Thymus (tissue), 11 donors: ENCODE data around the gene OR9Q1. TPM values are rescaled to one million over a fixed set of nuclear protein-coding genes. Genes with fewer than 3 reads are reported as not detected.
"Not testable (repeated sequence)": the region's sequence is repeated elsewhere in the genome, so short reads cannot be mapped to it uniquely, and the experiment has no call there.

Experiments
- DNase-seq, 9 donors: peaks; one replicate each; pipeline ENCODE4 v3.0.0-alpha.2; 2013; ENCODE audit warnings: low spot score in 9 of 9, low read depth in 6 of 9, missing footprints in 1 of 9
- H3K27ac ChIP-seq, 2 donors: one replicate each; pipeline ENCODE4 v1.5.1; 2013; ENCODE audit warnings: control low read depth in 1 of 2, low read depth in 1 of 2, low read length in 1 of 2, mild to moderate bottlenecking in 1 of 2, moderate library complexity in 1 of 2
- H3K27me3 ChIP-seq, 2 donors: one replicate each; pipeline ENCODE4 v1.5.1; 2013; ENCODE audit warnings: low read length in 1 of 2; ENCODE audit not compliant: control insufficient read depth in 2 of 2, insufficient read depth in 1 of 2
- H3K36me3 ChIP-seq, 2 donors: one replicate each; pipeline ENCODE4 v1.5.1; 2013; ENCODE audit warnings: low read length in 1 of 2, mild to moderate bottlenecking in 1 of 2, moderate library complexity in 1 of 2; ENCODE audit not compliant: control insufficient read depth in 2 of 2, insufficient read depth in 2 of 2
- H3K4me1 ChIP-seq, 2 donors: one replicate each; pipeline ENCODE4 v1.5.1; 2013; ENCODE audit warnings: low read length in 2 of 2; ENCODE audit not compliant: control insufficient read depth in 2 of 2, insufficient read depth in 2 of 2
- H3K4me3 ChIP-seq, 2 donors: one replicate each; pipeline ENCODE4 v1.5.1; 2013; ENCODE audit warnings: low read length in 2 of 2, control low read depth in 1 of 2, mild to moderate bottlenecking in 1 of 2
- H3K9me3 ChIP-seq, 2 donors: one replicate each; pipeline ENCODE4 v1.5.1; 2013; ENCODE audit warnings: low read length in 1 of 2, mild to moderate bottlenecking in 1 of 2; ENCODE audit not compliant: control insufficient read depth in 2 of 2, insufficient read depth in 1 of 2
- WGBS: extraction: QIAGEN DNeasy Blood & Tissue Kit; methylation state at CpG from one replicate; pipeline ENCODE4 v1.1.7; 2013; 5-methylcytosine and 5-hydroxymethylcytosine counted together
- polyA plus RNA-seq: library from polyadenylated mRNA; stranded (reverse); fragments of 200-250 nt; gene quantifications from one replicate; pipeline ENCODE4 v1.2.3, GENCODE V29; 2013
- total RNA-seq: library from RNA; stranded (reverse); fragments of 120-200 nt; gene quantifications from one replicate; pipeline ENCODE4 v1.2.4, GENCODE V29; 2013
- donor health status: healthy.

OR9Q1 gene
- total and polyA plus RNA-seq, 2 donors, result 0.05 TPM; not detected in 1

GRCh38 chr11:58186938-58187337 is 163.3 kb downstream of the OR9Q1 start:
- Histone ChIP-seq H3K27ac (no peak overlapping the region), H3K9me3 (no peaks in the 10 kb centered on the region)
- WGBS, result 95% methylated on average over 4 of the region's 4 CpGs

GRCh38 chr11:58188770-58189169 is 165.1 kb downstream of the OR9Q1 start, which contains the start of gene OR9Q2:
OR9Q2 (plus strand) TSS chr11:58189070; CDS start chr11:58190491, 1,421 bp downstream.
- H3K4me1 ChIP-seq, result no peaks in the 10 kb centered on the region
- H3K27me3 ChIP-seq, result no peaks in the 10 kb centered on the region
- 90% methylated on average over 2 of the region's 2 CpGs for WGBS
- no peaks in the 10 kb centered on the region for H3K9me3 ChIP-seq
- H3K36me3 ChIP-seq, result no peaks in the 10 kb centered on the region
- no peak within 1 kb of the TSS for H3K4me3 ChIP-seq
- H3K27ac ChIP-seq, result no peak within 1 kb of the TSS
- no peak for DNase-seq

More at GRCh38 chr11:58186938-58187337, 163.3 kb downstream of the OR9Q1 start:
- no peaks in the 10 kb centered on the region for H3K4me1 ChIP-seq
- H3K4me3 ChIP-seq, result no peak overlapping the region
- H3K27me3 ChIP-seq, result no peaks in the 10 kb centered on the region
- DNase-seq, result no peak
- no peaks in the 10 kb centered on the region for H3K36me3 ChIP-seq

- no peak overlapping the region for H3K4me3 ChIP-seq
- H3K27me3 ChIP-seq, result no peaks in the 10 kb centered on the region
- DNase-seq, result no peak
- WGBS, result 89% methylated on average over 3 of the region's 3 CpGs
- no peaks in the 10 kb centered on the region for H3K4me1 ChIP-seq
- H3K27ac ChIP-seq, result no peak overlapping the region
- no peaks in the 10 kb centered on the region for H3K36me3 ChIP-seq
- no peaks in the 10 kb centered on the region for H3K9me3 ChIP-seq
Observed at GRCh38 chr11:58192229-58192628, 168.5 kb downstream of the OR9Q1 start.

- Histone ChIP-seq H3K27me3 (no peaks in the 10 kb centered on the region), H3K4me3 (no peak overlapping the region), H3K27ac (no peak overlapping the region), H3K36me3 (no peaks in the 10 kb centered on the region), H3K4me1 (no peaks in the 10 kb centered on the region), H3K9me3 (no peaks in the 10 kb centered on the region)
- no peak for DNase-seq
Observed at GRCh38 chr11:58193391-58193790, 169.7 kb downstream of the OR9Q1 start.

GRCh38 chr11:58195939-58196338 is 172.3 kb downstream of the OR9Q1 start:
- no peak for DNase-seq
- no peaks in the 10 kb centered on the region for H3K27me3 ChIP-seq
- H3K27ac ChIP-seq, result no peak overlapping the region
- H3K9me3 ChIP-seq, result no peaks in the 10 kb centered on the region
- H3K4me1 ChIP-seq, result no peaks in the 10 kb centered on the region
- no peak overlapping the region for H3K4me3 ChIP-seq
- H3K36me3 ChIP-seq, result no peaks in the 10 kb centered on the region
- WGBS, result 96% methylated on average over 2 of the region's 2 CpGs

- no peaks in the 10 kb centered on the region for H3K36me3 ChIP-seq
- H3K4me3 ChIP-seq, result no peak overlapping the region
- 84% methylated on average over 1 of the region's 1 CpG for WGBS
- DNase-seq, result no peak
- no peaks in the 10 kb centered on the region for H3K4me1 ChIP-seq
- H3K27me3 ChIP-seq, result no peaks in the 10 kb centered on the region
- no peaks in the 10 kb centered on the region for H3K9me3 ChIP-seq
- no peak overlapping the region for H3K27ac ChIP-seq
Observed at GRCh38 chr11:58199271-58199670, 175.6 kb downstream of the OR9Q1 start.

GRCh38 chr11:58204042-58204441 is 180.4 kb downstream of the OR9Q1 start, which contains the start of gene OR1S2:
OR1S2 (minus strand) TSS chr11:58204142; CDS start chr11:58204142, 0 bp downstream.
- Histone ChIP-seq H3K4me3 (no peak within 1 kb of the TSS), H3K36me3 (no peaks in the 10 kb centered on the region), H3K9me3 (no peaks in the 10 kb centered on the region), H3K27ac (no peak within 1 kb of the TSS), H3K27me3 (no peaks in the 10 kb centered on the region), H3K4me1 (no peaks in the 10 kb centered on the region)
- no peak for DNase-seq

- not testable (repeated sequence) for H3K4me3 ChIP-seq, H3K27ac ChIP-seq, H3K27me3 ChIP-seq, H3K36me3 ChIP-seq, H3K4me1 ChIP-seq, DNase-seq, H3K9me3 ChIP-seq
- 93% methylated on average over 2 of the region's 2 CpGs for WGBS
Observed at GRCh38 chr11:58212420-58212819, 188.7 kb downstream of the OR9Q1 start, which contains the start of gene OR1S1. OR1S1 (plus strand) TSS chr11:58212720.

GRCh38 chr11:58216476-58216875 is 192.8 kb downstream of the OR9Q1 start:
- H3K4me1 ChIP-seq, result no peaks in the 10 kb centered on the region
- H3K9me3 ChIP-seq, result no peaks in the 10 kb centered on the region
- H3K27me3 ChIP-seq, result no peaks in the 10 kb centered on the region
- H3K27ac ChIP-seq, result no peak overlapping the region
- DNase-seq, result no peak
- no peaks in the 10 kb centered on the region for H3K36me3 ChIP-seq
- H3K4me3 ChIP-seq, result no peak overlapping the region

GRCh38 chr11:58222721-58223120 is 199.0 kb downstream of the OR9Q1 start:
- WGBS, result 83% methylated on average over 7 of the region's 7 CpGs
- Histone ChIP-seq H3K4me3 (no peak overlapping the region), H3K4me1 (no peaks in the 10 kb centered on the region), H3K9me3 (no peaks in the 10 kb centered on the region), H3K36me3 (no peaks in the 10 kb centered on the region), H3K27me3 (no peaks in the 10 kb centered on the region), H3K27ac (no peak overlapping the region)
- DNase-seq, result no peak
